Central memory CD4-positive, alpha-beta T cell (primary cell): ENCODE data around the gene RECQL5.
"Not testable (repeated sequence)": the region's sequence is repeated elsewhere in the genome, so short reads cannot be mapped to it uniquely, and the experiment has no call there.

ENCODE experiments used
- DNase-seq: peaks from one replicate; pipeline ENCODE4 v3.0.0; 2022

Gene RECQL5

GRCh38 chr17:75589919-75590303, 77.0 kb downstream of the RECQL5 start:
- DNase-seq, result no peak

DNA sequence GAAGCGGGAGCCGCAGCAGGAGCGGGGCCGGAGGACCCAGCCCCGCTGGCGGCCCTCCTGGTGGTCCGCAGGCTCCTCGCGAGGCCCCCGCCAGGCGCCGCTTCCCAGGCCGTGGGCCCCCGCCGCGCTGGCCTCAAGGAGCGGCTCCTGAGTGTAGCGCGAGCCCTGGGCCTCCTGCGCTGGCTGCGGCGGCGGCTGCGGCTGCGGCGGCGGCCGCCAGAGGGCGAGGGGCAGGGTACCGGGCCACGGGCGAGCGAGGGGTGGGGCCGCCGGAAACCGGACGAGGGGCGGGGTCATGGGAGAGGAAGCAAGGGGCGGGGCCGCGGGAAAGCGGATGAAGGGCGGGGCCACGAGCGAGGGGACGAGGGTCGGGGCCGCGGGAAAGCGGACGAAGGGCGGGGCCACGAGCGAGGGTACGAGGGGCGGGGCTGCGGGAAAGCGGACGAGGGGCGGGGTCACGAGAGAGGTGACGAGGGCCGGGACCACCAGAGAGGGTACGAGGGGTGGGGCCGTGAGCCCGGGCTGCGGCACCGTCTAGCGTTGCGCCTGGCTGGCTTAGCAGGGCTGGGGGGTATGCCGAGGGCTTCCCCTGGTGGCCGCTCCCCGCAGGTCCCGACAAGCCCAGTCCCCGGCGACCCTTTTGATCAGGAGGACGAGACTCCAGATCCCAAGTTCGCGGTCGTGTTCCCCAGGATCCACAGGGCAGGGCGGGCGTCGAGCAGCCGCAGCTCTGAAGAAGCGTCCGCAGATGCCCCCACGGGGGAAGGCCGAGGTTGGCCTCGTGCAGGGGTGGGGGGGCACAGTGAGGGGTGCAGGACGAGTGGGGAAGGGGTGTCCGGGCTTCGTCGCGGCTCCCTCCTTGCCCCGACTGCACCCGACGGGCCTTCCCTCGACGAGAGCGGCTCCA, 77.7 kb downstream of the RECQL5 start:
- DNase-seq, result peak; percentile 84

DNA sequence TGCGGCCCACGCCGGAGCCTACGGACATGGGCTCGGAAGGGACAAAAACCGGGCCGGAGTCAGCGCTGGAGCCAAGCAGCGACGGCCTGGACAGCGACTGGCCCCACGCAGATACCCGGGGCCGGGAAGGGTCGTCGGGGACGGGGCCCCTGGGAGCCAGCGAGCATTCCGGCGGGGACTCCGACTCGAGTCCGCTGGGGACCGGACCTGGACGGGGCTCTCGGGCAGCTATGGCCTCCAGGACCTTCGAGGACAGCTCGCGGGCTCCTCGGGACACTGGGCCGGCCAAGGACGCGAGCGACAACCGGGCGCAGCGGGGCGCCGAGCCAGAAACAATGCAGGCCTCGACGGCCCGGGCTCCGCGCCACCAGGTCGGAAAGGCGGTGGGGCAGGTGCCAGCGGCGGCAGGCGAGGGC, 78.3 kb downstream of the RECQL5 start:
- no peak for DNase-seq

DNA sequence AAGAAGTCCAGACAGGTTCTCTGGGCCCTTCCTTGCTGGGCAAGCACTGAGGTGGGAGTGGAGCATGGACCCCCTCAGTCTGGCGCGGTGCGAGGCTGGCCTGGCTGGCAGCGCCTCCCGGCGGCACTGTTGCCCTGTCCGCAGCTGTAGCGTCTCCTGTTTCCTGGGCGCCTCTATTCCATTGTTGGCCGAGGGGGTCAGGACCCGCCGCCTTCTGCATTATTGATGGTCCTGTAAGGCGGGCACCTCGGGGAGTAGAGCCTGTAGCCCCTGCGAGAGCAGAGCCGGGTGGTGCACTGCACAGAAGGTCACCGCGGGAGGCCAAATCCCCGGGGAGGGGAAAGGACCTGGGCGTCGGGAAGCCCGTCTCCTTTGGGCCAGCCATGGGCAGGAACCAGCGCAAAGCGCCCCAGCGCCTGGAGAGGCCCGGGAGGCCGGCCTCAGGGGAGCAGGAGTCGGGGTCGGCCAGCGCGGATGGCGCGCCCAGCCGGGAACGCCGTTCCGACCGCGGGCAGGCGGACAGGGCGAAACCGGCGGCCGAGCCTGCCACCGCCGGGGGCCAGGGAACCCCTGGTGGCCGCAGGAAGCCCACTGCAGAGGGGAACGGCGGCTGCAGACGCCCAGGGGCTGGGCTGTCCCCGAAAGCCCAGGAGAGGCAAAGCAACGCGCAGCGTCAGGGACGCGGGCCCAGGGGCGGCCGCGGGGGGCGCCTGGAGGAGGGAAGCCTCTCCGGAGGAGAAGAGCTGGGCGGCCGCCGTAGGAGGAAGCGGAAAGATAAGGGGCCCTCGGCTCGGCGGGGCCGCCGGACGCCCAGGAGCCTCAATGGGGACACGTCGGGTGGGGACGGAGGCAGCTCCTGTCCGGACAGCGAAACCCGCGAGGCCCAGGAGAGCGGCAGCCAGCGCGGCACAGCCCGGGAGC, 79.0 kb downstream of the RECQL5 start, which contains the start of gene MYO15B:
Gene MYO15B, plus strand, starts transcription at position 126 of the 921 bp plus-strand sequence. Its CDS starts 258 bp downstream, at position 384.
- DNase-seq, result peak; percentile 50

DNA sequence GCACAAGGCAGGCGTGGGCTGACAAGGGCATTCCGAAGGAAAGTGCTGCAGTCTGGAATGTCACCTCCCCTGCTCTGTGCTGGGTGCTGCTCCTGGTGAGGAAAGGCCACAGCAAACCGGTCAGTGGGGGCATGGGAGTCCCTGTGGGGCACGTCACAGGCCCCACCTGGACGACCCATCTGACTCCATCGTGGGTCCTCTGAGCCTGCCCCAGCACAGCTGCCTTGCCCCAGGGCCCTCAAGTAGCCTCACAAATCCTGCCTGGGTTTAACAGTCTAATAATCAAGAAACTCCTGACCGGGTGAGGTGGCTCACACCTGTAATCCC, 82.1 kb downstream of the RECQL5 start:
- no peak for DNase-seq

DNA sequence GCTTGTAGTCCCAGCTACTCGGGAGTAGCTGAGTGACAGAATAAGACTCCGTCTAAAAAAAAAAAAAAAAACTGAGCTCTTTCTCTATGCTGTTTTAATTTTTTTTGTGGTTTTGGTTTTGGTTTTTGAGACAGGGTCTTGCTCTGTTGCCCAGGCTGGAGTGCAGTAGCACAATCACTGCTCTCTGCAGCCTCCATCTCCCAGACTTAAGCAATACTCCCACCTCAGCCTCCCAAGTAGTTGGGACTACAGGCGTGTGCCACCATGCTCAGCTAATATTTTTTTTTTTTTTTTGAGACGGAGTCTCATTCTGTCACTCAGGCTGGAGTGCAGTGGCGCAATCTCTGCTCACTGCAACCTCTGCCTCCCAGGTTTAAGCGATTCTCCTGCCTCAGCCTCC, 83.8 kb downstream of the RECQL5 start:
- not testable (repeated sequence) for DNase-seq

DNA sequence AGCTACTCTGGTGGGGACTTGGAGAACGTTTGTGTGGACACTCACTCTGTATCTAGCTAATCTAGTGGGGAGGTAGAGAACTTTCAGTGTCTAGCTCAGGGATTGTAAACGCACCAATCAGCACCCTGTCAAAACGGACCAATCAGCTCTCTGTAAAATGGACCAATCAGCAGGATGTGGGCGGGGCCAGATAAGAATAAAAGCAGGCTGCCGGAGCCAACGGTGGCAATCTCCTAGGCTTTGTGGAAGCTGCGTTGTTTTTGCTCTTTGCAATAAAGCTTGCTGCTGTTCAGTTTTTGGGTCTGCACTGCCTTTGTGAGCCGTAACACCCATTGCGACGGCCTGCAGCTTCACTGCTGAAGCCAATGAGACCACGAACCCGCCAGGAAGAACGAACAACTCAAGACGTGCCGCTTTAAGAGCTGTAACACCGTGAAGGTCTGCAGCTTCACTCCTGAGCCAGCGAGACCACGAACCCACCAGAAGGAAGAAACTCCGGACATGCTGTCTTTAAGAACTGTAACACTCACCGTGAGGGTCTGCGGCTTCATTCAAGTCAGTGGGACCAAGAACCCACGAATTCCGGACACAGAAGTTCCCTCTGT, 85.7 kb downstream of the RECQL5 start:
- peak; percentile 44 for DNase-seq
